ENCODE results near the gene ASB6.

GRCh38 chr9:129665814-129666520 lies 24.0 kb upstream of the ASB6 start:
- TF ChIP-seq POLR2A (IDR thresholded peaks at IDR 0.05; ENCODE audit: low read depth) (no peak), CTCF (IDR thresholded peaks at IDR 0.05) (peak in 1 of 3 experiments; percentile 21), EP300 (IDR thresholded peaks at IDR 0.05) (no peak), POLR2AphosphoS5 (IDR thresholded peaks at IDR 0.05) (no peak)
